ENCODE data around the gene CSMD2.

DNA sequence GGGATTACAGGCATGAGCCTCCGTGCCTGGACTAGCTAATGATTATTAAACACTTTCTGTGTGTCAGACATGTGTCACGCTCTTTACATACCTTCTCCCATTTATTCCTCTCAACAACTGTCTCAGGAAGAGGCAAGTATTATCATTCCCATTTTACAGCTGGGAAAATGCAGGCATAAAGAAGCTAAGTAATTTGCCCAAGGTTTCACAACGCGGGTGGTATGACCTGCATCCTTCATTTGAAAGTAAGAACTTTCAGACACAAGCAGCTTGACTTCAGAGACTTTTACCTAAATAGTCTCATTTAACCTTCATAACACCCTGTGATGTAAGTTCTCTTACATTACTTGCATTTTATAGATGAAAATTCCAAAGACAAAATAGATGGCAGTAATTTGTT is 693.6 kb downstream of the CSMD2 start:
- TF ChIP-seq, protein P1, sequence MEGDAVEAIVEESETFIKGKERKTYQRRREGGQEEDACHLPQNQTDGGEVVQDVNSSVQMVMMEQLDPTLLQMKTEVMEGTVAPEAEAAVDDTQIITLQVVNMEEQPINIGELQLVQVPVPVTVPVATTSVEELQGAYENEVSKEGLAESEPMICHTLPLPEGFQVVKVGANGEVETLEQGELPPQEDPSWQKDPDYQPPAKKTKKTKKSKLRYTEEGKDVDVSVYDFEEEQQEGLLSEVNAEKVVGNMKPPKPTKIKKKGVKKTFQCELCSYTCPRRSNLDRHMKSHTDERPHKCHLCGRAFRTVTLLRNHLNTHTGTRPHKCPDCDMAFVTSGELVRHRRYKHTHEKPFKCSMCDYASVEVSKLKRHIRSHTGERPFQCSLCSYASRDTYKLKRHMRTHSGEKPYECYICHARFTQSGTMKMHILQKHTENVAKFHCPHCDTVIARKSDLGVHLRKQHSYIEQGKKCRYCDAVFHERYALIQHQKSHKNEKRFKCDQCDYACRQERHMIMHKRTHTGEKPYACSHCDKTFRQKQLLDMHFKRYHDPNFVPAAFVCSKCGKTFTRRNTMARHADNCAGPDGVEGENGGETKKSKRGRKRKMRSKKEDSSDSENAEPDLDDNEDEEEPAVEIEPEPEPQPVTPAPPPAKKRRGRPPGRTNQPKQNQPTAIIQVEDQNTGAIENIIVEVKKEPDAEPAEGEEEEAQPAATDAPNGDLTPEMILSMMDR (IDR thresholded peaks at IDR 0.05 in 2 of 3, conservative IDR thresholded peaks at IDR 0.05 in 1 of 3; ENCODE audit: borderline replicate concordance in 1 of 3, insufficient read depth in 1 of 3, low read depth in 2 of 3, low read length in 2 of 3): no peak
- no peak for TF ChIP-seq POLR2A (IDR thresholded peaks at IDR 0.05; ENCODE audit: borderline replicate concordance, extremely low read depth, insufficient read depth, insufficient read length)
- TF ChIP-seq, protein P2, sequence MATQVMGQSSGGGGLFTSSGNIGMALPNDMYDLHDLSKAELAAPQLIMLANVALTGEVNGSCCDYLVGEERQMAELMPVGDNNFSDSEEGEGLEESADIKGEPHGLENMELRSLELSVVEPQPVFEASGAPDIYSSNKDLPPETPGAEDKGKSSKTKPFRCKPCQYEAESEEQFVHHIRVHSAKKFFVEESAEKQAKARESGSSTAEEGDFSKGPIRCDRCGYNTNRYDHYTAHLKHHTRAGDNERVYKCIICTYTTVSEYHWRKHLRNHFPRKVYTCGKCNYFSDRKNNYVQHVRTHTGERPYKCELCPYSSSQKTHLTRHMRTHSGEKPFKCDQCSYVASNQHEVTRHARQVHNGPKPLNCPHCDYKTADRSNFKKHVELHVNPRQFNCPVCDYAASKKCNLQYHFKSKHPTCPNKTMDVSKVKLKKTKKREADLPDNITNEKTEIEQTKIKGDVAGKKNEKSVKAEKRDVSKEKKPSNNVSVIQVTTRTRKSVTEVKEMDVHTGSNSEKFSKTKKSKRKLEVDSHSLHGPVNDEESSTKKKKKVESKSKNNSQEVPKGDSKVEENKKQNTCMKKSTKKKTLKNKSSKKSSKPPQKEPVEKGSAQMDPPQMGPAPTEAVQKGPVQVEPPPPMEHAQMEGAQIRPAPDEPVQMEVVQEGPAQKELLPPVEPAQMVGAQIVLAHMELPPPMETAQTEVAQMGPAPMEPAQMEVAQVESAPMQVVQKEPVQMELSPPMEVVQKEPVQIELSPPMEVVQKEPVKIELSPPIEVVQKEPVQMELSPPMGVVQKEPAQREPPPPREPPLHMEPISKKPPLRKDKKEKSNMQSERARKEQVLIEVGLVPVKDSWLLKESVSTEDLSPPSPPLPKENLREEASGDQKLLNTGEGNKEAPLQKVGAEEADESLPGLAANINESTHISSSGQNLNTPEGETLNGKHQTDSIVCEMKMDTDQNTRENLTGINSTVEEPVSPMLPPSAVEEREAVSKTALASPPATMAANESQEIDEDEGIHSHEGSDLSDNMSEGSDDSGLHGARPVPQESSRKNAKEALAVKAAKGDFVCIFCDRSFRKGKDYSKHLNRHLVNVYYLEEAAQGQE (IDR thresholded peaks at IDR 0.05; ENCODE audit: low read depth): no peak
- no peak for TF ChIP-seq EZH2phosphoT487 (IDR thresholded peaks at IDR 0.05; ENCODE audit: borderline replicate concordance)
- no peak for TF ChIP-seq CEBPB (IDR thresholded peaks at IDR 0.05; ENCODE audit: low read depth)
- no peak for TF ChIP-seq POLR2AphosphoS5 (IDR thresholded peaks at IDR 0.05; ENCODE audit: low read depth, low read length)
- TF ChIP-seq RAD21 (IDR thresholded peaks at IDR 0.05; ENCODE audit: low read depth): no peak
- no peak for TF ChIP-seq SP1 (IDR thresholded peaks at IDR 0.05; ENCODE audit: low read depth)
- TF ChIP-seq TCF7L2 (IDR thresholded peaks at IDR 0.05; ENCODE audit: borderline replicate concordance, extremely low read depth, insufficient read depth, insufficient read length): no peak
- TF ChIP-seq, protein P3, sequence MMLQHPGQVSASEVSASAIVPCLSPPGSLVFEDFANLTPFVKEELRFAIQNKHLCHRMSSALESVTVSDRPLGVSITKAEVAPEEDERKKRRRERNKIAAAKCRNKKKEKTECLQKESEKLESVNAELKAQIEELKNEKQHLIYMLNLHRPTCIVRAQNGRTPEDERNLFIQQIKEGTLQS (IDR thresholded peaks at IDR 0.05): no peak
- TF ChIP-seq YY1 (IDR thresholded peaks at IDR 0.05; ENCODE audit: extremely low read depth, insufficient replicate concordance, low read depth, low read length): no peak
- no peak for TF ChIP-seq ZNF274 (IDR thresholded peaks at IDR 0.05; ENCODE audit: low read depth, low read length)
